GM12891 (cell line): ENCODE data around the gene BNC2.

Experiments used
- DNase-seq: peaks from one replicate; pipeline ENCODE4 v3.0.0; 2011; ENCODE audit warnings: low spot score; ENCODE audit not compliant: insufficient read length
- FAIRE-seq: peaks from 2 replicates; lab custom pipeline; 2011; peaks lifted over from hg19 to GRCh38; lab: Jason Lieb, UNC
- PAX5 ChIP-seq: IDR thresholded peaks from 2 replicates; pipeline ENCODE4 v1.6.1; 2011; ENCODE audit warnings: low read length, moderate library complexity, mild to moderate bottlenecking; ENCODE audit not compliant: insufficient read depth, severe bottlenecking
- POLR2A ChIP-seq: IDR thresholded peaks from 2 replicates; pipeline ENCODE4 v1.6.1; 2011; ENCODE audit warnings: low read depth, low read length, control low read depth
- POLR2AphosphoS5 ChIP-seq: IDR thresholded peaks from 2 replicates; pipeline ENCODE4 v1.6.1; 2011; ENCODE audit warnings: low read depth, low read length, control low read depth
- POU2F2 ChIP-seq: IDR thresholded peaks from 2 replicates; pipeline ENCODE4 v1.6.1; 2011; ENCODE audit warnings: low read depth, mild to moderate bottlenecking, control low read depth, low read length, moderate library complexity
- SPI1 ChIP-seq: IDR thresholded peaks from 2 replicates; pipeline ENCODE4 v1.6.1; 2011; ENCODE audit warnings: low read depth, low read length, control low read depth
- TAF1 ChIP-seq: IDR thresholded peaks from 2 replicates; pipeline ENCODE4 v1.6.1; 2011; ENCODE audit warnings: low read depth, low read length, control low read depth

BNC2 gene

GRCh38 chr9:16664211-16664610 is 206.3 kb downstream of the BNC2 start:
- no peak for FAIRE-seq

DNA sequence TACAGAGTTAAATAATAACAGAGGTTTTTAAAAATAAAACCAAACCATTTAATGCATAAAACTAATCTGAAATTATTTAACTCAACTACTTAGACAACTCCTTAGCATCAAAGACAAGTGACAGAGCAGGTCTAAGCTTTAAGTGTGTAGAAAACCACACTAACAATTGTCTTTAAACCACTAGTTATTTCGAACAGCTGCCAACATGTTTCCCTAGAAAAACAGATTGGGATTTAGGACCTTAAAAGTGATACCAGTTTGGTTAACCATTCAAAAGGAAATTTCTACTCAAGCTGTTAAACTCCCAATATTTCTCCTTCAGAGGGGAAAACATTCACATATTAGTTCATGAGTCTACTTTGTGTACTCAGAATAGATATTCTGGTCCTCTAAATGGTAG is 208.7 kb downstream of the BNC2 start:
- no peak for DNase-seq
- no peak for FAIRE-seq
- TF ChIP-seq SPI1: no peak
- TF ChIP-seq POLR2AphosphoS5: no peak

More at GRCh38 chr9:16664211-16664610, 206.3 kb downstream of the BNC2 start:
- TF ChIP-seq POU2F2: no peak
- TF ChIP-seq PAX5: no peak
- TF ChIP-seq TAF1: no peak
- no peak for TF ChIP-seq SPI1
- no peak for TF ChIP-seq POLR2AphosphoS5
- TF ChIP-seq POLR2A: no peak
- DNase-seq: no peak

DNA sequence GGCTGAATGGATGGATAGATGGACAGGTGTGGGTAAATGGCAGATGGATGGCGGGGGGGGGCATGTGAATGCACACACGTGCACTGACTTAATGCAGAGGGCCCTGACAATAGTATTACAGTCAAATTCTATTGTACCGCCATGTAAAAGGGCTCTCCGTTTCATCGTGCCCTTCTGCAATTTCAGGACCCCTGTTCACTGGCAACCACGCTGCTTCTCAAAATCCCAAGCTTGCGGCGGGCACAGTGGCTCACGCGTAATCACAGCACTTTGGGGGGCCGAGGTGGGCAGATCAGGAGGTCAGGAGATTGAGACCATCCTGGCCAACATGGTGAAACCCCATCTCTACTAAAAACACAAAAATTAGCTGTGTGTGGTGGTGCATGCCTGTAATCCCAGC is 211.4 kb downstream of the BNC2 start:
- TF ChIP-seq TAF1 (no peak), SPI1 (no peak)
- DNase-seq (no peak), FAIRE-seq (no peak)

DNA sequence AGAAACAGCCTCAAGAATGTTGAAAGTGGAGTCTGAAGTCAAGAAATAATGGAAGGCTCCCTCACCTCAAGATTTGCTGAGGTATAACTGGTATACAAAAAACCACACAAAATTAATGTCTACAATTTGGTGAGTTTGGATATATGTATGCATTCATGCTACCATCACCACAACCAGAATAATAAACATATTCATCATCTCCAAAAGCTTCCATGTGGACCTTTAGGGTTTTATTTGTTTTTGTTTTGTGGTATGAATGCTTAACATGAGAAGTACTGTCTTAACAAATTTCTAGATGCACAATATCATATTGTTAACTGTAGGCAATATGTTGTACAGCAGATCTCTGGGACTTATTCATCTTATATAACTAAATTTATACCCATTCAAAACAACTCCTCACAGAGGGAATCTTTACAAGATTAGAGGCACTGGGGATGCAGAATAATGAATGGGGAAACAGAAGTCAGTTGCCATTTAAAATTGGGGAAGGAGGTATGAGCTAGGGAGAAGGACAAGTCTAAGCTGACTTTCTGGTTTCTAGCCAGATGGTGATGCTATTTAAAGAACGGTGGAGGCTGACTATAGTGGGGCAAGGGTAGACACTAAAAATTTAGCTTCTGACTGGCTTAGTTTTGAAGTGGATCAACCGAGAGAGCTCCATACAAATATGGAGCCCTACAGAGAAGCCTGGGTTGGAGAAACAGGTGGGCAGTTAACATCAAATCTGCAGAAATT is 213.9 kb downstream of the BNC2 start:
- no peak for DNase-seq
- no peak for FAIRE-seq
- TF ChIP-seq PAX5 (no peak), POLR2AphosphoS5 (no peak), TAF1 (no peak), POLR2A (no peak), POU2F2 (no peak), SPI1 (no peak)

DNA sequence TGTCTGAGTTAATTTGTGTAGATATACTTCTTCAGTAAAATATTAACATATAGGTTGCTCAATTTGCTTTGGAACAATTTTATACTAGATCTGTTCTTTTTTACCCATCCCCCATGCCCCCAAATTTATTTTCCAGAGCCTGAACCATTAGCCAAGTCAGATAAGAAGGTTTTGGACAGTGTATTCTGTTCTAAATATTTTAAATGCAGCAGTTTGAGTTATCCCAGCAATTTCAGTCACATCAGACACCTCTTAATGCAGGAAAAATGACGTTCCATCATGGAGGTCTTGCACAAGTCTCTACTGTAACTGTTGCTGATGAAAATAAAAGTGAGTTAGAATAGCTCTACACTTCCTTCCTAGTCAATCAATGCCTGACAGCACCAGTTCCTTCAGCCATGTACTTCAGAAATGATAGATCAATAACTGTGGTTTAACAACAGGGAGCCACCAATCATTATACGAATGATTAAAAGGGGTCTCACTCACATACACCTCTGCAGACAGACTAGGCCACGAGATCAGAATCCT is 215.8 kb downstream of the BNC2 start:
- no peak for FAIRE-seq
- no peak for DNase-seq
- TF ChIP-seq SPI1: no peak
- no peak for TF ChIP-seq POU2F2
- no peak for TF ChIP-seq POLR2AphosphoS5
- no peak for TF ChIP-seq PAX5
- no peak for TF ChIP-seq POLR2A
- no peak for TF ChIP-seq TAF1

DNA sequence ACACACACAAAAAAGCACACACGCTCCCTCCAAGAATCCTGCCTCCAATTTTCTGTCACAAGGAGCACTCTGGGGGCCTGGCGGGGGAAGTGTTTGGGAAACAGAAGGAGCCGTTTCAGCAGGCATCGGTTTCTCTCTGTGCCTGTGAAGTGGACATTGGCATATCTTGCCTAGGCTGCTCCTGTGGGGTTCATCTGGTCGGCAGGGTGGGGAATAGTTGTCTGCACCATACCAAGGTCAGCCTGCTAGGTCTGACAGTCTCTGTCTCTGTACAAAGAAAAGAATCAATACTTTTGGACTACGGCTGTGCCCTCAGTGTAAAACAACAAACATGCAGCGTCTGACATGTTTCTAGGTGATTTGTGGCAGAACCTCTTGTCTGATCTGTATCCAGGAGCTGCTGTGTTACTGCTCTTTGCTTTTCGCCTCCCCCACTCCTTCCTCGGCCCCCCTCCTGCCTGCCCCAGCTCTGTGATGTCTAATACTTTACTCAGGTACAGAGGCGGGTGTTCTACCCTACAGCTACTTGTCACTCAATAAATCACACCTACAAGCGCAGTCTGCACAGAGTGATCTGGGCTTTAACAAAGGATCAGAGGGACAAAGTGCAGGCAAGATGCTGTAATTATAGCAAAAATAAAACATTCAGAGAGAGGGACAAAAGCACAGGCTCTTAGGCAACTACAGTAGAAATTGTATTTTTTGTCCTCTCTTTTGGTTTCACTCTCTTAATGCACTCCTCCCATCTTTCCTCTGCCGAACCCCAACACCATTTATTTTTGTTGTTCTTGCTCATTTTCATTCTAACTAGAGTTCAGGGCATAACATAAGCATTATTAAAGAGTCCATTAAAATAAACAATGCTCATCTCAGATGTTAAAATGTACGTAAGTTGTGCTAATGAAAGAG is 216.7 kb downstream of the BNC2 start:
- FAIRE-seq: no peak
- TF ChIP-seq TAF1: no peak
- TF ChIP-seq POLR2A: no peak
- no peak for TF ChIP-seq POLR2AphosphoS5
- TF ChIP-seq PAX5: no peak
- no peak for TF ChIP-seq SPI1
- no peak for TF ChIP-seq POU2F2
- no peak for DNase-seq

- FAIRE-seq: no peak
- DNase-seq: no peak
- no peak for TF ChIP-seq POU2F2
- no peak for TF ChIP-seq POLR2AphosphoS5
- TF ChIP-seq POLR2A: no peak
- no peak for TF ChIP-seq SPI1
- TF ChIP-seq PAX5: no peak
- no peak for TF ChIP-seq TAF1
These were observed 217.9 kb downstream of the BNC2 start for GRCh38 chr9:16652582-16652981.

- TF ChIP-seq POLR2A: no peak
- no peak for TF ChIP-seq POLR2AphosphoS5
- no peak for TF ChIP-seq PAX5
- TF ChIP-seq SPI1: no peak
- no peak for FAIRE-seq
- no peak for DNase-seq
These were observed 219.0 kb downstream of the BNC2 start for GRCh38 chr9:16651446-16651964.

DNA sequence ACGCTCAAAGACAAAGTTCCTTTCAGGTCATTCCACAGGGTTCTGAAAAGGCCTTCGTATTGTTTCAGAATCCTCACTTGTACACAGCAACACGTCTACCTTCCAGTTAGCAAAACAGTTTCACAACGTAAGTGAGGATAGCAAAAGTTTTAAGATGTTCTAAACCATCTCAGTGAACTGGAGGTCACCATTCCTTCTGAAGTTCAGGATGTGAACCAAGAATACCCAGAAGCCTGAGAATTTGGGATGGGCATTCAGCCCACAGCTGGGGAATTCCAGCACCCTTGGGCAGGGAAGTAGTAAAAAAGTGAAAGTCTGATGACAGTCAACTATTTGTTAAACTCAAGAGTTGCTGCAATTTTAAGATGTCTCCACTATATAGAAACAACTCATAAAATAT is 224.5 kb downstream of the BNC2 start:
- TF ChIP-seq POLR2A (no peak), PAX5 (no peak), POU2F2 (no peak), SPI1 (no peak)
- no peak for FAIRE-seq
- no peak for DNase-seq
